NCI-H748 (cell line): ENCODE results near the gene ZSCAN30.

Source experiments
- DNase-seq: peaks from one replicate; lab custom pipeline; 2025; ENCODE audit not compliant: unreplicated experiment; lab: John Stamatoyannopoulos, UW

ZSCAN30 gene

DNA sequence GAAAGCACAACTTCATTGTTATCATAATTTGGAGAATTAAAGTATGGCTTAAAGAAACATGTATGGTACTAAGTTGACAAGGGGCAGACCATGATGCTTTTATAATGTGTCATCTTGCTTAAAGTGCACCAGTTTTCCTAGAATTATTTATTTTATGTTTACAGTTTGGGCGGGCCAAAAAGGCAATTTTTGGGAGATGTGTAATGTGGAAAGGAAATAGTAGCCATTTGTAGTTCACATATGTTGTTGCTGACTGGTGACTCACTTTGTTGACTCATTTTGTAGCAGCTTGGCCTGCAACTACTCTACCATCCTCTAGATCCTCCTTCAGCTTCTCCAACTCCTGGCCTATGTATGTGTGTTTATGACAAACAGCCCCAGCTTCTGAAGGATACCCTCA, 7.7 kb downstream of the ZSCAN30 start:
- no peak for DNase-seq

DNA sequence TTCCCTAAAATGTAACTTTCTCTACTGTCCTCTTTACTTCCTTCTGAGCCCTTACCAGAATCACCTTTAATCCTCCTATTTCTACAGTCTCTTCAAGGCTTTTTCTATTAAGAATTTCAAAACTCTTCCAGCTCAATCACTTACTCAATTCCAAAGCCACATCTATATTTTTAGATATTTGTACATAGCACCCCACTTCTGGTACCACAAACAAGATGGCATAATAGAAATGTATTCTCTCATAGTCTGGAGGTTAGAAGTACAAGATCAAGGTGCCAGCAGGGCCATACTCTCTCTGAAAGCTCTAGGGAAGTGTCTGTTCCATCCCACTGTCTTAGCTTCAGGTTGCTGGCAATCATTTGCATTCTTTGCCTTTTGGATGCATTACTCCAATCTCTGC, 11.1 kb downstream of the ZSCAN30 start:
- DNase-seq: no peak

DNA sequence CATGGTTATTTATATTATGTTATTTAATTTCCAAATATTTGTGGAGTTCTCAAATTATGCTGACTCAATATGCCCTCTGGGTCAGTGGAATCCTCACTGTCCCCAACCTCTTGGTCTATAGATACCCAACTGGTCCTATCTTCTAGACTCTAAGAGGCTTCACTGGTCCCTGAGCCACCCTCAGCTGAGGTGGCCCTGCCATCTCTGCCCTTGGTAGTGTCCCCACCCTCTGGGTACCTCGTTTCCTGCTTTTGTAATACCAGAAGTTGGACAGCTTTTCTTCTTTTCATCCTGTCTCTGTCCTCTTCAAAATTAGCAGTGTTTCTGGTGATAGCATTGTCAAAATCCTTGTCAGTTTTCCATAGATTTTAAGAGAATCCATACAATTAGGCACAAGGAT, 11.9 kb downstream of the ZSCAN30 start:
- DNase-seq: no peak

DNA sequence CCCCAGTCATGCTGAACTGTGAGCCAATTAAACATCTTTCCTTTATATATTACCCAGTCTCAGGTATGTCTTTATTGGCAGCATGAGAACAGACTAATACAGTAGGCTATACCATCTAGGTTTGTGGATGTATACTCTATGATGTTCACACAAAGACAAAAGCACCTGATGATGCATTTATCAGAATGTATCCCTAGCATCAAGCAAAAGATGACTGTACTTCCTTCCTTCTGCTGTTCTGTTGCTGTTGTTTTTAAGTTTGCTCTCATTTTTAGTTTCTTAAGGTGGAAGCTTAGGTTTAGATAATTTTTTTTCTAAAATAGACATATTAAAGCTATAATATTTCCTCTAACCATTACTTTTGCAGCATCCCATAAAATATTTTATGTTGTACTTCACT, 12.4 kb downstream of the ZSCAN30 start:
- DNase-seq: no peak

DNA sequence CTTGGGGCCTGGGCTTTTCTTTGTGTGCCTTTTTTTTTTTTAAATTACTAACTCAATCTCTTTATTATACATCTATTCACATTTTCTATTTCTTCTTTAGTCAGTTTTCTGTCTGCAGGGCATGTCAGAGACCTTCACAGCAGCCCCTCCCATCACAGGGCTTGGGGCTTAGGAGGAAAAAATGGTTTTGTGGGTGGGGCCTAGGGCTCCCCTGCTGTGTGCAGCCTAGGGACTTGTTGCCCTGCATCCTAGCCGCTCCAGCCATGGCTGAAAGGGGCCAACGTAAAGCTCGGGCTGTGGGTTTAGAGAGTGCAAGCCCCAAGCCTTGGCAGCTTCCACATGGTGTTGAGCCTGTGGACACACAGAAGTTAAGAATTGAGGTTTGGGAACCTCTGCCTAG, 13.8 kb downstream of the ZSCAN30 start:
- no peak for DNase-seq

DNA sequence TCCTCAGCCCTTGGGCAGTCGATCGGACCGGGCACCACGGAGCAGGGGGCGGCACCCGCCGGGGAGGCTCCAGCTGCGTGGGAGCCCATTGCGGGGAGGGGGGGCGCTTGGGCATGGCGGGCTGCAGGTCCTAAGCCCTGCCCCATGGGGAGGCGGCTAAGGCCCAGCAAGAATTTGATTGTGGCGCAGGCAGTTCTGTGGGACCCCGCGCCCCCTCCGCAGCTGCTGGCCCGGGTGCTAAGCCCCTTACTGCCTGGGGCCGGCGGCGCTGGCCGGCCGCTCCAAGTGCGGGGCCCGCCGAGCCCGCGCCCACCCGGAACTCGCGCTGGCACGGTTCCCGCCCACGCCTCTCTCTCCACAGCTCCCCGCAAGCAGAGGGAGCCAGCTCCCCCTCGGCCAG, 18.4 kb downstream of the ZSCAN30 start:
- no peak for DNase-seq

DNA sequence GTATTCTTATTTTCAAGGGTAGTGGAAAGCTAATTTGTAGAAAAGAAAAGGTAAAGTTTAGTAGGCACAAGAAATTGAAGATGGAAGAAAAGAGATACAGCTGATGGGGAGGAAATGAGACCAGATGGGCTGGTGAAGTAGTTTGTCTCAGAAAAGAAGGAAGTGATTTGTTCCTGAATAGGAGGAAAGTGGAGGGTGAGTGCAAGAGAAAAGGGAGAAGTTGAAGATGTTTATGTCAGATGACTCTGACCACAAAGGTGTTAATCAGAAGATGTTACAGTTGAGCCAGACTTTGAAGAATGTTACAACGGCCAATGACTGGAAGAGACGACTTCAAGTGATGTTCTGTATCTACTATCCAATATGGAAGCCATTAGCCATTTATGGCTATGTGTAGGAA, 21.2 kb downstream of the ZSCAN30 start:
- DNase-seq: no peak

DNA sequence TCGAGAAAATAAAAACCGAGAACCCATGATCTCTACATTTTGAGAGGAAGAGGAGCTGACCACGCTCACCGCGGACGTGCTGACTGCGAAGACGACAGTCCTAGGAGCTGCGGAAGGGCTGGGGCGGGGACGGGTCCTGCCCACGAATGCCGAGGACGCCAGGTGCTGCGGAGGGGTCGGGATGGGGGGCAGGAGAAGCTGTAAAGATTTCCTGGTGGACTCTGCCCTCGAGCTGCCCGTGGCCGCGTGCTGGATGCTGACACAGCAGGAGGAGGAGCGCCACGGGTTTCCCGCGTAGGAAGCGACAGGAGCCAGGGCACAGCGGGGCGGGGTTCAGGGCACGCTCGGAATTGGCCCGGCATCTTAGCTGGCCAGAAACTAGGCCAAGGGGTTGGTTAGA, 22.2 kb downstream of the ZSCAN30 start:
- DNase-seq: no peak

DNA sequence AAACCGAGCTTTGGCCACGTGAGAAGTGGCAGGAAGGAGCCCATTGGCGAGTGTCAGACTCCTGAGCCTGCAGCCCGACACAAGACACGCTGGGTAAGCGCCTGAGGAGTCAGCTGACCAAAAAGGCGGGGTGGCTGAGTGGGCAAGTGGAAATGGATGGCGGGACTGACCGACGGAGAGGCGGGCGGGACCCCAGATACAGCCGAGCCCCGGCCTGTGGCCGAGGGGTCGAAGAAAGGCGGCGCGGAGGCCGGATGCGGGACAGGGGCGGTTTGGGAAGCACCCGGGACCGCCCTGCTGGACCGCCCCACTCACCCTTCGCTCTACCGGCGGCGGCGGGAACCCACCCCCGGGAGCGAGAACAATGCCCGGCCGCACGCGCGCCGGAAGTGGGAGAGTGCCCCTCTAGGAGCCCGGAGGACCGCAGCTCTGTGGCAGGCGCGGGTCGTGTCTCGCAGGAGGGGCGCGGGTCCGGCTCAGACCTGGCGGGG, 22.8 kb downstream of the ZSCAN30 start:
- peak; percentile 95 for DNase-seq

DNA sequence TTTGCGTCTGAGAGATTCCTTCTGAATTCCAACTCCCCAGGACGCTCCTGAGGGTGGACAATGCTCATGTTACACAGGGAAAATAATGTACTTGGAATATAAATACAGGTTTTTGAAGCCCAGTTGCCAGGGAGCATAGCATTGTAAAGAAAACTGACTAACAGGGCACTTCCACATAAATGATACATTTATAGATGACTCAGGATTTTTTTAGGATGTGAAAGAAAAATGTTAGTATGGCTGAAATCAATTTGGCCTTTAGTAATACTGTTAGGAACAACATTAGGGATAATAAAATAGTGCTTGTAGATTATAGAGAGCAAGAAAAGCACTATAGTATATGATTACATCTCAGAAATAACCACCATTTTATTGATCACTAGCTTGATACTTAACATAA, 25.6 kb downstream of the ZSCAN30 start:
- no peak for DNase-seq

DNA sequence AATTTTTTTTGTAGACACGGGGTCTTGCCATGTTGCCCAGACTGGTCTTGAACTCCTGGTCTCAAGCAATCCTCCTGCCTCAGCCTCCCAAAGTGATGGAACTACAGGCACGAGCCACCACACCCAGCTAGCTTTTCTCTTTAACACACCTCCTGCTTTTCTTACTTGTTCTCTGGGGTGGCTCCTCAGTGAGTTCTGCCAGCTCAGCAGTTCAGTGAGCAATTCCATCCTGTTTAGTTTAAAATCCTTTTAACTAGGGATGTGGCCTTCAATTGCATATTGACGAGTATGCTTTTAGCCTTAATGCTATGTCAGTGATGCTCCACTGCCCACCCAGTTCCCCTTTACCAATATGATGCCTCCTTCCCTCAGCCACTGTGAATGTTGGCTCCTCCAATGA, 33.1 kb downstream of the ZSCAN30 start:
- no peak for DNase-seq

DNA sequence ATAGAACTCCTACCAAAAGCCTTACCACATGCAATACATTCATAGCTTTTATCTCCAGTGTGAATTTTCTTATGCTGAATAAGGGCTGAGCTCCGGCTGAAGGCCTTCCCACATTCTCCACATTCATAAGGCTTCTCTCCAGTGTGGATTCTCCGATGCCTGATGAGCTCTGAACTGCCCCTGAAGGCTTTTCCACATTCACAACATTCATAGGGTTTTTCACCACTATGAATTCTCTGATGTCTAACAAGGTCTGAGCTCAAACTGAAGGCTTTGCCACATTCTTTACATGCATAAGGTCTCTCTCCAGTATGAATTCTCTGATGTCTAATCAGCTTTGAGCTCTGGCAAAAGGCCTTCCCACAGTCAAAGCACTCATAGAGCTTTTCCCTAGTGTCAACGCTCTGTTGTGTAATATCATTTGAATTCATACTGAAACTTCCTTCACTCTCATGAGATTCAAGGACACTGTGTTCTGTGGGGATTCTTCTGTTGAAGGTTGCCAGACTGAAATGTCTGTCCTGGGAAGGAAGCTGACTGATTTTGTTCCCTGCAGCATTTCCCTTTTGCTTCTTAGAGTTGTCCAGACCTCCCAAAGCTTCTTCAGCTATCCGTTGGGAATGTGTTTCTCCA, 36.3 kb downstream of the ZSCAN30 start:
- DNase-seq: no peak

DNA sequence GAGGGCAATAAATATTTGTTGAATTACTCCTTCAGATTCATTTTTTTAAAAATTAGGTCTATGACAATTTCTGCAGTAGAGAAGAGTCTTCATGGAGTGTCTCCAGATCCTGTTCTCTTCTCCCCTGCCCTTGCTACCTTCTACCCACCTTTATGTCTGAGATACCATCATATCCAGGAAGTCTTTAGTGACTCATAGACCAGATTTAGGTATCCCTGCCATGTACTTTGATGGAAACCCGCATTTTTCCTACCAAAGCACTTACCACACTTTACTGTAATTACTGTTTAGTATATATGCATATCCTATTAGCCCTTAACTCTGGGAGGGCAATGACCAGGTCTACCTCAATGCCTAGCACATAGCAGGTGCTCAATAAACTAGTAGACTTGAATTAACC, 37.6 kb downstream of the ZSCAN30 start:
- no peak for DNase-seq

DNA sequence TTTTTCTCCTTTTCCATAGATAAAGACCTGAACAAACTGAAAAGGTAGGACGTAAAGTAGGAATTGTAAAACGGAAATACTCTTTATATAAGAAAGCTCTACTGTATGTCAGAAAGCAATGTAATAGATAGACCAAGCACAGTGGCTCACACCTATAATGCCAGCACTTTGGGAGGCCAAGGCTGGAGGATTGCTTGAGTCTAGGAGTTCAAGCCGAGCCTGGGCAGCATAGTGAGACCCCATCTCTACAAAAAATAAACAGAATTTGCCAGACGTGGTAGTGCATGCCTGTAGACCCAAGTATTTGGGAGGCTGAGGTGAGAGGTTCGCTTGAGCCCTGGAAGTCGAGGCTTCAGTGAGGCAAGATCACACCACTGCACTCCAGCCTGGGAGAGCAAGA, 41.6 kb downstream of the ZSCAN30 start:
- DNase-seq: no peak

DNA sequence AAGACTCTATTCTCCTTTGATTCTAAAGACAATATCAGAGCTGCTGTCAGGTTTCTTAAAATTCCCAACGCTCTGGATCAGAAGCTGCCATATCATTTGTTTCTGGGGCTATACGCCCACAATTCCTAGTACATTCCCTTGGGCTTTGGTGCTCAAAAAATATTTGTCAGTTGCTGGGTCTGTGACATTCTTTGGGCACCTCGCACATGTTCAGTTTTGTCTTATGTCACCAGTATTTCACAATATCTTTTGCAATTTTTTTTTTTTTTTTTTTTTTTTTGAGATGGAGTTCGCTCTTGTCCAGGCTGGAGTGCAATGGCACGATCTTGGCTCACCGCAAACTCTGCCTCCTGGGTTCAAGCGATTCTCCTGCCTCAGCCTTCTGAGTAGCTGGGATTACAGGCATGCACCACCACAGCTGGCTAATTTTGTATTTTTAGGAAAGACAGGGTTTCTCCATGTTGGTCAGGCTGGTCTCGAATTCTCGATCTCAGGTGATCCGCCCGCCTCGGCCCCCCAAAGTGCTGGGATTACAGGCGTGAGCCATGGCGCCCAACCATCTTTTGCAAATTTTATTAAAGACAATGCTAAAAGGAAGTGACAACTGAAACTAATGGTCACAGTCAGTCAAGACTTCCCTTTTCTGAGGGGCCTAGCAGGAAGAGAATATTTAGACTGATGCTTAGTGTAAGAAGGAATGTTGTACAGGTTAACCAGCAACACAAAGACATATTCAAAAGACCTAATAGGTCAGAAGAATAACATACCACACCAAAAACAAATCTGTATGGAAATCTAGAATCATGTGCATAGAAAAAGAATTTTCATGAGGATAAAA, 42.4 kb downstream of the ZSCAN30 start:
- no peak for DNase-seq

DNA sequence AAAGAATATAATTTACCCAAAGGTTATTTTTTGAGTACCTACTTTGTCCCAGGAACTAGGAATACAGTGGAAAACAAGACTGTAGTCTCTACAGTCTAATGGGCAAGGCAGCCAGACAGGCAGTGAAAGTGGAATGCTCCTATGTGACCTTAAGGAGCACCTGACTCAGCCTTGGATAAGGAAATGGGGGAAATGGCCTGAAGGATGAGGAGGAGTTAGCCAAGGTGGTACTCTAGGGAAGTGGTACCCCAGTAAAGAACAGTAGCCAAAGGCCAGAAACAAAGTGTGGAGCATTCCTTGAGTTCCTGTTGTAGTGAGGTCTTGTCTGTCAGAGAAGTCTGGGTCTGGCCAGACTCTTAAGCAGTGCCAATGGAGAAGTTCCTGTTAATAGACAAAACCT, 43.2 kb downstream of the ZSCAN30 start:
- no peak for DNase-seq

DNA sequence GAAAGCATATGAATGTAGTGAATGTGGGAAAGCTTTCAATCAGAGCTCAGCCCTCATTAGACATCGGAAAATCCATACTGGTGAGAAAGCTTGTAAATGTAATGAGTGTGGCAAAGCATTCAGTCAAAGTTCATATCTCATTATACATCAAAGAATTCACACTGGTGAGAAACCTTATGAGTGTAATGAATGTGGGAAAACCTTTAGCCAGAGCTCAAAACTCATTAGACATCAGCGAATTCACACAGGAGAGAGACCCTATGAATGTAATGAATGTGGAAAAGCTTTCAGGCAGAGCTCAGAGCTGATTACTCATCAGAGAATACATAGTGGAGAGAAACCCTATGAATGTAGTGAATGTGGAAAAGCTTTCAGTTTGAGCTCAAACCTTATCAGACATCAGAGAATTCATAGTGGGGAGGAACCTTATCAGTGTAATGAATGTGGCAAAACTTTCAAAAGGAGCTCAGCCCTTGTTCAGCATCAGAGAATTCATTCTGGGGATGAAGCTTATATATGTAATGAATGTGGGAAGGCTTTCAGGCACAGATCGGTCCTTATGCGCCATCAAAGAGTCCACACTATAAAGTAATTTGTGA, 44.2 kb downstream of the ZSCAN30 start:
- no peak for DNase-seq

DNA sequence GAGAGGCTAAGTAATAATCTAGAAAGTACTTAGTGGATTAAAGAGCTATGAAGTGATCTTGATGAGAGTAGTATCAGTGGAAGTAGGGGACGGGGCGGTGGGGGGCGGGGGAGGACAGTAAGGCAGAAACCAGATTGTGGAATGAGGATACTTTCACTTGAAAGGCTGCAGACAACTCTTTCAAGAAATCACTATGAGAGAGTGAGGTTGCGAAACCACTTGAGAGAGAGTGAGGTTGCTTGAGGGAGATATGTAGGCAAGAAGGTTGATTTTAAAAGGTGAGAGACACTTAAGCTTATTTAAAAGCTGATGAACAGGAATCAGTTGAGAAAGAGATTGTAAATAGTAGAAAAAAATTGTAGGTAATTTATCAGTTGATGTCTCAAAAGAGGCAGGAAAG, 45.4 kb downstream of the ZSCAN30 start:
- DNase-seq: no peak

DNA sequence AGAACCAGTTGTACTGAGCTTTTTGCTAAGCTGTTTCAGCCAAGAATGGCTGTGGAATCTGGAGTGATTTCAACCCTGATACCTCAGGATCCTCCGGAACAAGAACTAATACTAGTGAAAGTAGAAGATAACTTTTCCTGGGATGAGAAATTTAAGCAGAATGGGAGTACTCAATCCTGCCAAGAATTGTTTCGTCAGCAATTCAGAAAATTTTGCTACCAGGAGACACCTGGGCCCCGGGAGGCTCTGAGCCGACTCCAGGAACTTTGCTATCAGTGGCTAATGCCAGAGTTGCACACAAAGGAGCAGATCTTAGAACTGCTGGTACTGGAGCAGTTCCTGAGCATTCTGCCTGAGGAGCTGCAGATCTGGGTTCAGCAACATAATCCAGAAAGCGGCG, 47.6 kb downstream of the ZSCAN30 start:
- DNase-seq: no peak

DNA sequence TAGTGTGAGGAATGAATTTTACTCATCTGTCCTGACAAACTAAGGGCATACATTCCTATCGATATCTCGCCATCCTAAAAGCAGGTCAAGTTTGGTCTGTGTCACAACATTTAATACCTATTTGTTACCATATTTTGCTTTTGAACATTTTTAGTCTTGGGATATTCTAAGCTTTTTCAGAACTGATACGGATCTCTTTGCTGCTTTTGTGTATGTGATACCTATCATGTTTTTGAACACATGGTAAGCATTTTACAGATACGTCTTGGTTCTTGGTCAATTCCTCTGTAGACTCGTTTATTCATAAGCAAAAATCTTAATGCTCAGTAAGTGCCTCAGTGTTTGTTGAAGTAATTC, 48.6 kb downstream of the ZSCAN30 start:
- peak; percentile 39 for DNase-seq

DNA sequence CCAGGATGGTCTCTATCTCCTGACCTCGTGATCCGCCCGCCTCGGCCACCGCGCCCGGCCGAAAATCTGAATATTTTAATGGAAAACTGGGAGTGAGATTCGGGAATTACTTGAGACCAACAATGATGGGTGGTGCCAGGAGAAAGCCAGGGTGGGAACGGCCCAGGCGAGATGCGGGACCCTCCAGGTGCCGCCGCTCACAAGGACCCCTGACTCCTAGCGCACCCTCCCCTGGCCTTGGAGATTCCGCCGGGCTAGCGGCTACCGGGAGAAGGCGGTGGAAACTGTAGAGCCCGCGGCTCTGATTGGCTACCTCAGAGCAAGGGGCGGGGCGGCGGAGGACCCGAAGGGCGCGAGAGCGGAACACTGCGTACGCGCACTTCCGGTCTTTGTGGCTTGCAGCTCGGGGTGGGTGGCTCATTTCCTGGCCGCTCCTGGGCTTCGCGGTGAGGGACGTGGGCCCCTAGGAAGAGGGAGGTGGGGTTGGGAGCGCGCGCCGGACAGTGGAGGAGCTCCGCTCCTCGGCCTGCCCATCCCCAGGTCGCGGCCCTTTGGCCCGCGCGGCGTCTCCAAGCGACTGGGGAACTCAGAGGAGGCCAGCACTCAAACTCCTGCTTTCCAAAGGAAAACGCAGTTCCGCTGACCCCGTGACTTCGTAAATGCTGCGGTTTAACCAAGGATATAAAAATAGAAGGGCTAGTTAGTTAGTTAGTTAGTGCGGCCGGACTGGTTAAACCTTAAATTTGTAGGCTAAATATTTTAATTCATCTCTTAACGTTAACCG, 49.2 kb downstream of the ZSCAN30 start, which contains the start of gene ZNF397:
TSS of gene ZNF397 (plus strand) at position 371 of the 784 bp plus-strand sequence. CDS start 1,437 bp downstream, outside the sequence.
- DNase-seq: peak; percentile 99
